Stimulated activated naive CD8-positive, alpha-beta T cell treated with anti-CD3 and anti-CD28 coated beads, Interleukin-15, amount 100 ng/mL, for 72 hours (primary cell): ENCODE measurements around the gene PACC1.

Experiments
- ATAC-seq: fragments of 150-1000 bp; cut with Tn5 transposase; 2 replicates; pipeline ENCODE4 v1.10.0; 2021; ENCODE audit warnings: mild to moderate bottlenecking, moderate library complexity
- DNase-seq, 2 donors: peaks; one replicate each; pipeline ENCODE4 v3.0.0; 2021 to 2022
- H3K27ac Mint-ChIP-seq, 2 donors: one replicate each; pipeline ENCODE4 v1.8.0; 2022; ENCODE audit warnings: mild to moderate bottlenecking in 2 of 2, mixed read lengths in 2 of 2, moderate library complexity in 2 of 2
- H3K27me3 Mint-ChIP-seq: one replicate; pipeline ENCODE4 v1.8.0; 2022; ENCODE audit warnings: mixed read lengths
- H3K4me1 Mint-ChIP-seq: one replicate; pipeline ENCODE4 v1.8.0; 2022; ENCODE audit warnings: mild to moderate bottlenecking, mixed read lengths
- H3K4me3 Mint-ChIP-seq, 2 donors: one replicate each; pipeline ENCODE4 v1.8.0; 2022; ENCODE audit warnings: mild to moderate bottlenecking in 2 of 2, mixed read lengths in 2 of 2, moderate library complexity in 1 of 2
- H3K9me3 Mint-ChIP-seq, 2 donors: one replicate each; pipeline ENCODE4 v1.8.0; 2022; ENCODE audit warnings: mixed read lengths in 2 of 2

PACC1 gene

GRCh38 chr1:212414328-212415106, at the start of gene PACC1:
Gene PACC1, minus strand, starts transcription at chr1:212414886. Its CDS starts 129 bp downstream, at chr1:212414757.
- ATAC-seq, result peak; percentile 98
- Mint-ChIP-seq H3K27me3 (no peaks in the 10 kb centered on the region), H3K4me1 (peaks cover 36% of the 10 kb centered on the region), H3K27ac (peak within 1 kb of the TSS; percentile 99), H3K4me3 (peak within 1 kb of the TSS; percentile 100), H3K9me3 (no peaks in the 10 kb centered on the region)
- peak; percentile 90 to 95 for DNase-seq

- Mint-ChIP-seq H3K4me3 (no peak overlapping the region), H3K27me3 (no peaks in the 10 kb centered on the region), H3K4me1 (peaks cover 10% of the 10 kb centered on the region), H3K9me3 (no peaks in the 10 kb centered on the region), H3K27ac (no peak overlapping the region)
- no peak for ATAC-seq
- no peak for DNase-seq
These were observed 49.0 kb upstream of the PACC1 start for GRCh38 chr1:212463565-212464285.

- Mint-ChIP-seq H3K27me3 (no peaks in the 10 kb centered on the region), H3K27ac (no peak overlapping the region), H3K4me3 (no peak overlapping the region), H3K9me3 (no peaks in the 10 kb centered on the region), H3K4me1 (peaks cover 12% of the 10 kb centered on the region)
- ATAC-seq, result no peak
- DNase-seq, result no peak
These were observed 47.4 kb upstream of the PACC1 start for GRCh38 chr1:212461916-212462660.

DNA sequence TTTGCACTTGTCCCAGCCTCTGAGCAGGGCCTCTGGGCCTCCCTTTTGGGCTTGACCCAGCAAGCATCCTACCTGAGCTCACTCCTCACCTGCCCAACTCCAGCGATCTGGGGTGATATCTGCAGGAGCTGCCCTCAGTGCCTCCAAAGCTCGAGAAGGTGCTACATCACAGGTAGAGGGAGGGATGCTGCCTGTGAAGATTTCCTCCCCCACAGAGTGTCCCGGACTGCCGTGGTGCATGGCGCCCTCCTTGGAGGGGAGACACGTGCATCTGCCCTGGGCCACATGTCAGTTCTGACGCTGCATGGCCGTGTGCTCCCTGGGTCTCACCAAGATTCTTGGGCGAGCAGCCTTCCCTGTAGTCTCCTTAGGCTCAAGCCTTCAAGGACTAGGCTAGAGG, 45.7 kb upstream of the PACC1 start:
- no peak overlapping the region for H3K27ac Mint-ChIP-seq
- DNase-seq (no peak), ATAC-seq (no peak)
- H3K27me3 Mint-ChIP-seq, result no peaks in the 10 kb centered on the region
- no peaks in the 10 kb centered on the region for H3K9me3 Mint-ChIP-seq
- H3K4me3 Mint-ChIP-seq, result no peak overlapping the region
- peaks cover 12% of the 10 kb centered on the region for H3K4me1 Mint-ChIP-seq

GRCh38 chr1:212459656-212460055, 45.0 kb upstream of the PACC1 start:
- Mint-ChIP-seq H3K27ac (no peak overlapping the region), H3K4me1 (peaks cover 12% of the 10 kb centered on the region), H3K9me3 (no peaks in the 10 kb centered on the region), H3K4me3 (no peak overlapping the region), H3K27me3 (no peaks in the 10 kb centered on the region)
- no peak for ATAC-seq
- DNase-seq, result no peak

DNA sequence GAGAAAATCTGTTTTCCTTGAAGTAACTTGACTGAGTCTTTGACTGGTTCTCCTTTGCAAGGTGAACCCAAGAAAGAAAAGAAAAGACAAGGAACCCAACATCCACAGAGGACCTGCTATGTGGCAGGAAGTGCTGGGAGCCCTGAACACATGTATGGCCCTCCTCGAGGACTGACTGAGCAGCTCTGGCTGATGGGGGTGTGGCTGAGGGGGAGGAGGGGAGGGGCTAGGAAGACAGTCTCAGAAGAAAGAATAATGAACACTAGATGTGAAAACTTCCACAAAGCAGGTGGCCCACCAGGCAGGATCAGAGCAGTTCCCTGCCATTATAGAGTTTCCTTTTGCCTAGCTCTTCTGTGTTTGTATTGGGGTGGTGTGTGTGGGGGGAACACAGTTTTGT, 44.1 kb upstream of the PACC1 start:
- H3K4me1 Mint-ChIP-seq, result peaks cover 12% of the 10 kb centered on the region
- H3K4me3 Mint-ChIP-seq, result no peak overlapping the region
- peak; percentile 45 for ATAC-seq
- no peaks in the 10 kb centered on the region for H3K9me3 Mint-ChIP-seq
- no peak for DNase-seq
- H3K27me3 Mint-ChIP-seq, result no peaks in the 10 kb centered on the region
- no peak overlapping the region for H3K27ac Mint-ChIP-seq

DNA sequence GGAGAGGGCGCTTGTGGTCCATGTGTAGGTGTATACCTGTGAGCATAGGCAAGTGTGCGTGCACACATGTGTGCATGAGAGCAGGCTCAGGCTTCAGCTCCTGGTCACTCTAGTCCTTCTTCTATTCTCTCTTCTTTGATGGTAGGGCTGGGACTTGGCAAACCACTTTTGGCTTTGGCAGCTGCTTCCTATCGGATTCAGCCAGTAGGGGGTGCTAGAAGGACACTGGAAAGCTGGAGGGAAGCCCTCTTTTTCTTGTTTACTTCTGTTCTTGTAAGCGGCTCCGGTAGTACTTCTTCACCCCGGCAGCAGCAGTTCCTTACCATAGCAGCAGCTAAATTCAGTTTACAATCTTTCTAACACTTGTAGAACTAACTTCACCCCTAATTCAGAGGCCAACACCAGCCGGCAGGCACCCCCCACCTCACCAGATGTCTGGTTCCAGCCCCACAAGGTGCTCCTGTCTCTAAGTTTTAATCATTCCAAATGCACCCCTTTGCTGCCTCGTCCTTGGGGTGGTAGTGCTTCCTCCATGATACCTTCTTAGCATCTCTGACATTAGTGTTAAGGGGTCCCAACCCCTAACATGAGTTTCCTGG, 43.2 kb upstream of the PACC1 start:
- Mint-ChIP-seq H3K4me1 (peaks cover 17% of the 10 kb centered on the region), H3K27ac (peak overlapping the region in 1 of 2 donors; percentile 71), H3K9me3 (no peaks in the 10 kb centered on the region), H3K4me3 (no peak overlapping the region), H3K27me3 (no peaks in the 10 kb centered on the region)
- ATAC-seq (no peak), DNase-seq (peak; percentile 69 to 70)

DNA sequence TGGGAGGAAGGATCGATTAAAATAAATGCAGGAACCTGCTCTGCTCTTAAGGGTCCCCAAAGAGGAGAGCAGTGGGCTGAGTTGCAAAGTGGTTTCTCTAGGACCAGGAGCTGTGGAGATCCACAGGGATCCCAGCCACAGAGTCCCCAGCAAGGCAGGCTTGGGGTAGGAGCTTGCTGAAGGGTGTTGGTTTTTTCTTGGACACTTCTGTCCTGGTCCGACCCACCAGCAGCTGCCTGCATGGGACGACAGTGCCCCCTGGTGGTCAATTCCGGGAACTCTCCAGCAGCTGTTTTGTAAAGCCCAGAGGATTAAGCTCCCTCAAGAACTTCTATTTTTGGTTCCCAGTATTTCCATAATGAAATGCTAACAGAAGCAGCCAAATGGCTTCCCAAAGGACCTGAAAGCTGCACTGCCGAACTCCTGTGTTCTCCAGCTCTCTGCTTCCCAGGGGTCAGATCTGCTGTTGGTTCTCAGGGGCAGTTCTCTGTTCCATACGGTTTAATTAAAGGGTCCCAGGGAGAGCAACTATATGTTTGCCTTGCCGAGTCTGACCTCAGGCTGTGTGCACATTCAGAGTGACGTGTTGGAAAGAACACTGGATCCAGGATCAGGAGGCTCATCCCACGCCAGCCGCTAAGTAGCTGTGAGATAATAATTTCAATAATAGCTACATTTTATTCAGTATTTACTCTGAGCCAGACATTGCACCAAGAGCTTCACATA, 41.3 kb upstream of the PACC1 start:
- ATAC-seq, result peak; percentile 77

GRCh38 chr1:212455401-212455800, 40.7 kb upstream of the PACC1 start:
- no peak for DNase-seq
- no peaks in the 10 kb centered on the region for H3K27me3 Mint-ChIP-seq
- H3K9me3 Mint-ChIP-seq, result no peaks in the 10 kb centered on the region
- H3K27ac Mint-ChIP-seq, result no peak overlapping the region
- peaks cover 21% of the 10 kb centered on the region for H3K4me1 Mint-ChIP-seq
- no peak for ATAC-seq
- H3K4me3 Mint-ChIP-seq, result no peak overlapping the region

More for the DNA sequence above, 41.3 kb upstream of the PACC1 start:
- Mint-ChIP-seq H3K27ac (no peak overlapping the region), H3K4me3 (no peak overlapping the region), H3K9me3 (no peaks in the 10 kb centered on the region), H3K4me1 (peaks cover 21% of the 10 kb centered on the region), H3K27me3 (no peaks in the 10 kb centered on the region)
- DNase-seq, result peak; percentile 76

GRCh38 chr1:212454741-212455140, 40.1 kb upstream of the PACC1 start:
- H3K4me3 Mint-ChIP-seq, result no peak overlapping the region
- ATAC-seq (no peak), DNase-seq (no peak)
- no peaks in the 10 kb centered on the region for H3K9me3 Mint-ChIP-seq
- no peaks in the 10 kb centered on the region for H3K27me3 Mint-ChIP-seq
- peaks cover 21% of the 10 kb centered on the region for H3K4me1 Mint-ChIP-seq
- H3K27ac Mint-ChIP-seq, result no peak overlapping the region

GRCh38 chr1:212453156-212453857, 38.6 kb upstream of the PACC1 start:
- DNase-seq (no peak), ATAC-seq (no peak)
- Mint-ChIP-seq H3K4me3 (no peak overlapping the region), H3K9me3 (no peaks in the 10 kb centered on the region), H3K27ac (no peak overlapping the region), H3K27me3 (no peaks in the 10 kb centered on the region), H3K4me1 (peaks cover 15% of the 10 kb centered on the region)

GRCh38 chr1:212452323-212453155, 37.9 kb upstream of the PACC1 start:
- Mint-ChIP-seq H3K27me3 (no peaks in the 10 kb centered on the region), H3K9me3 (no peaks in the 10 kb centered on the region), H3K4me1 (peaks cover 9% of the 10 kb centered on the region), H3K27ac (peak overlapping the region in 1 of 2 donors; percentile 21), H3K4me3 (no peak overlapping the region)
- no peak for DNase-seq
- no peak for ATAC-seq

DNA sequence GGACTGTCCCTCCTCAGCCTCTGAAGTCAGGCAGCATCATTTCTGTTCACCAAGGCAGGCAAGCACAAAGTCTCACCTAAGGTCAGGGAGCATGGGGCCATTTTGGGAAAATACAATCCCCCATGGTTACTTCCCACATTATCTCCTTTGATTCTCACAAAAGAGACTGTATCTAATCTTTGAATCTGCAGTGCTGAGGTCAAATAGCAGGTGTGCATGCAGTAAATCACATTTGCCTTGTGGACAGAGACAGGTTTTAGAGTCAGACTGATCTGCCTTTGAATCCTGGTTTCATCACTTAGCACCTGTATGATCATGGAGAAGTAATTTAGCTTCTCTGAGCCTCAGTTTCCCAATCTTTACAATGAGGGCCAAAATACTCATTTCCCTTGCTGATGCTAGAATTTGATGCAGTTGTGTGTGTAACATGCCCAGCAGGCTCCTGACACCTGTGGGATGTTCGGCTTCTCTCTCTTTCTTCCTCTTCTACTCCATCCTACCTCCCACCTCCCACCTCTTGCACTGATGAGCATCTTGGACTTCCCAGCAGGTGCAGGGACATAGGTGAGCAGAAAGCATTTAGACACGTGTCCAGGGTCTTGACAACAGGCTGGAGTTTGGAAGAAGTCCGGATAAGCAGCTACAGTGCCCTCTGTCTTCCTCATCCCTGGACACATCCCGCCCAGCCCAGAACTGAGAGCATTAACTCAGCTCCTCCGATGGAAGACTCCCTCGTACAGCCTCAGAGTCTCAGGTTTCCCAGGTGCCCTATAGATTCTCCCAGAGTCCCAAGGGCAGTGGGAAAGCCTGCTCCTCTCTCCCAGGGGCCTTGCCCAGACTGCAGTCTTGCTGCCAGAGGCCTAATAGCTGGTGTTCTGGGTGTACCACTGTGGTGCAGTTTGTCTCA, 37.0 kb upstream of the PACC1 start:
- DNase-seq, result no peak
- H3K4me3 Mint-ChIP-seq, result no peak overlapping the region
- ATAC-seq, result no peak
- no peaks in the 10 kb centered on the region for H3K27me3 Mint-ChIP-seq
- no peaks in the 10 kb centered on the region for H3K9me3 Mint-ChIP-seq
- H3K4me1 Mint-ChIP-seq, result peaks cover 9% of the 10 kb centered on the region
- H3K27ac Mint-ChIP-seq, result no peak overlapping the region
